CD4-positive, alpha-beta T cell treated with Interferon gamma for 1 hour (primary cell): ENCODE measurements around the gene SLITRK3.

ENCODE experiments used
- DNase-seq: peaks from one replicate; pipeline ENCODE4 v3.0.0-alpha.2; 2020

The SLITRK3 gene

GRCh38 chr3:165195640-165196576 is at the start of gene SLITRK3:
Gene SLITRK3, minus strand, starts transcription at chr3:165196384. Its CDS starts 5,554 bp downstream, at chr3:165190830.
- DNase-seq, result no peak

GRCh38 chr3:165243597-165243996 is 47.4 kb upstream of the SLITRK3 start:
- no peak for DNase-seq

GRCh38 chr3:165233501-165234195 is 37.5 kb upstream of the SLITRK3 start:
- no peak for DNase-seq

GRCh38 chr3:165225604-165226003 is 29.4 kb upstream of the SLITRK3 start:
- DNase-seq, result no peak

GRCh38 chr3:165217739-165218138 is 21.6 kb upstream of the SLITRK3 start:
- DNase-seq, result no peak

GRCh38 chr3:165212580-165212979 is 16.4 kb upstream of the SLITRK3 start:
- no peak for DNase-seq

- no peak for DNase-seq
Observed at GRCh38 chr3:165211721-165212120, 15.5 kb upstream of the SLITRK3 start.

GRCh38 chr3:165210727-165211126 is 14.5 kb upstream of the SLITRK3 start:
- no peak for DNase-seq

- no peak for DNase-seq
Observed at GRCh38 chr3:165210132-165210531, 13.9 kb upstream of the SLITRK3 start.

- DNase-seq, result no peak
Observed at GRCh38 chr3:165206454-165207266, 10.5 kb upstream of the SLITRK3 start.

GRCh38 chr3:165204445-165204844 is 8.3 kb upstream of the SLITRK3 start:
- DNase-seq, result no peak

GRCh38 chr3:165202995-165203394 is 6.8 kb upstream of the SLITRK3 start:
- DNase-seq, result no peak

- DNase-seq, result no peak
Observed at GRCh38 chr3:165201964-165202363, 5.8 kb upstream of the SLITRK3 start.

GRCh38 chr3:165197481-165197800 is 1.3 kb upstream of the SLITRK3 start:
- DNase-seq, result no peak

GRCh38 chr3:165196577-165197480 is 645 bp upstream of the SLITRK3 start:
- DNase-seq, result no peak

GRCh38 chr3:165195241-165195639 is 944 bp downstream of the SLITRK3 start:
- DNase-seq, result no peak

- DNase-seq, result no peak
Observed at GRCh38 chr3:165194511-165195240, 1.5 kb downstream of the SLITRK3 start.

GRCh38 chr3:165193366-165194254 is 2.6 kb downstream of the SLITRK3 start:
- DNase-seq, result no peak

- no peak for DNase-seq
Observed at GRCh38 chr3:165192610-165193192, 3.5 kb downstream of the SLITRK3 start.

- no peak for DNase-seq
Observed at GRCh38 chr3:165191491-165191890, 4.7 kb downstream of the SLITRK3 start.
